GM12865 (cell line): ENCODE results near the gene EPHA4.

Experiments
- DNase-seq: peaks from one replicate; pipeline ENCODE4 v3.0.0; 2010; ENCODE audit warnings: low read depth
- H3K4me3 ChIP-seq: 2 replicates; pipeline ENCODE4 v1.5.1; 2011; ENCODE audit warnings: mild to moderate bottlenecking, low read depth, low read length, control low read depth
- TF ChIP-seq, protein P1 (sequence below): IDR thresholded peaks from 2 replicates; pipeline ENCODE4 v1.5.1; 2011; ENCODE audit warnings: low read length, control low read depth, low read depth, inconsistent platforms; ENCODE audit not compliant: insufficient read depth; ENCODE audit errors: missing control alignments

The EPHA4 gene

DNA sequence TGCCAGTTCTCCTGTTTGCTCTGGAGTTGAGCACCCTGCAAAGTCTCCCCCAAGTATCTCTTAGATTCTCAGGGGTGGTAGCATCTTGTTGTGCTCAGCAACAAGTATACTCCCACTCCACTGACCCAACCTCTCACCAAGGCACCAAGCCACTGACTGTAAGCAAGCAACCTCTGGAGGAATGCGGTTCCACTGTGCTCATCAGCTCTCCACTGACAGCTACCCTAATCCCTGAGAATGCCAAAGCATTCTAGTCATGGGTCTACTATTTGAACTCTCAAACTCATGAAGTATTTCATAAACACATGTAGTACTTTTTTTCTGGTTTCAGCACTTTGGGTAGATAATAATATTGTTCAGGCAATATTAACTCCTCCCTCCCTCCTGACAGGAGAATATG, 170.0 kb downstream of the EPHA4 start:
- no peak for DNase-seq
- no peak overlapping the region for H3K4me3 ChIP-seq
- TF ChIP-seq, protein P1, sequence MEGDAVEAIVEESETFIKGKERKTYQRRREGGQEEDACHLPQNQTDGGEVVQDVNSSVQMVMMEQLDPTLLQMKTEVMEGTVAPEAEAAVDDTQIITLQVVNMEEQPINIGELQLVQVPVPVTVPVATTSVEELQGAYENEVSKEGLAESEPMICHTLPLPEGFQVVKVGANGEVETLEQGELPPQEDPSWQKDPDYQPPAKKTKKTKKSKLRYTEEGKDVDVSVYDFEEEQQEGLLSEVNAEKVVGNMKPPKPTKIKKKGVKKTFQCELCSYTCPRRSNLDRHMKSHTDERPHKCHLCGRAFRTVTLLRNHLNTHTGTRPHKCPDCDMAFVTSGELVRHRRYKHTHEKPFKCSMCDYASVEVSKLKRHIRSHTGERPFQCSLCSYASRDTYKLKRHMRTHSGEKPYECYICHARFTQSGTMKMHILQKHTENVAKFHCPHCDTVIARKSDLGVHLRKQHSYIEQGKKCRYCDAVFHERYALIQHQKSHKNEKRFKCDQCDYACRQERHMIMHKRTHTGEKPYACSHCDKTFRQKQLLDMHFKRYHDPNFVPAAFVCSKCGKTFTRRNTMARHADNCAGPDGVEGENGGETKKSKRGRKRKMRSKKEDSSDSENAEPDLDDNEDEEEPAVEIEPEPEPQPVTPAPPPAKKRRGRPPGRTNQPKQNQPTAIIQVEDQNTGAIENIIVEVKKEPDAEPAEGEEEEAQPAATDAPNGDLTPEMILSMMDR = no peak

DNA sequence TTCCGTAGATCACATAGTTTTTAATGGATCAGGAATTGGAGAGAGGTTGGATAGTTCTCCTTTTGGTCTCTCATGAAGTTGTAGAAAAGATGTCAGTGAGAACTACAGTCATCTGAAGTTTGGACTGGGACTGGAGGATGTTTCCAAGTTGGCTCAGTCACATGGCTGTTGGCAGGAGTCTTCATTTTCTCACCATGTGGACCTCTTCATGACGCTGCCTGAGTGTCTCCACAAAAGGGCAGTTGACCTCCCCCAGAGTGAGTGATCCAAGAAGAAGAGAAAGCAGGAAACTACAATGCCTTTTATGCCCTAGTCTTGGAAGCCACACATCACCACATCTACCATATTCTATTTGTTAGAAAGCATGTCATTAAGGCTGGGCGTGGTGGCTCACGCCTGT, 171.7 kb downstream of the EPHA4 start:
- no peak overlapping the region for H3K4me3 ChIP-seq
- TF ChIP-seq, protein P1 = no peak
- no peak for DNase-seq

DNA sequence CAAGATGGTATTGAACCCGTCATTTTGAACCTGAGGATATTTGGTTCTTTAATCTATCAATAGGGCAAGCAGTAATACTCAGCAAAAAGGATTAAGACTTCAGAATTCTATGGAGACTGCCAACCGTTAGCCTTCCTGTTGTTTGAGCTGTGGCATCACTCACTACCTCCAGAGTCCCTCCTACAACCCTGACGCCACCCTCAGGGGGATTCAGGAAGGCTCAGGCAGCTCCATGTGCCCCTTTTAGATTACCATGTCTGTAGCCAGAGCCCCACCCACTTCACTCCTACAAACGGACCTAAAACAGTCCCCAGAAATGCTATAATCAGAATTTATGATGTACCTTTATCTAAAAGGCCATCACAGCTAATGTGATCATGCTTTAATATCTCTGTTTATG, 172.9 kb downstream of the EPHA4 start:
- no peak overlapping the region for H3K4me3 ChIP-seq
- no peak for DNase-seq
- TF ChIP-seq, protein P1 = no peak

DNA sequence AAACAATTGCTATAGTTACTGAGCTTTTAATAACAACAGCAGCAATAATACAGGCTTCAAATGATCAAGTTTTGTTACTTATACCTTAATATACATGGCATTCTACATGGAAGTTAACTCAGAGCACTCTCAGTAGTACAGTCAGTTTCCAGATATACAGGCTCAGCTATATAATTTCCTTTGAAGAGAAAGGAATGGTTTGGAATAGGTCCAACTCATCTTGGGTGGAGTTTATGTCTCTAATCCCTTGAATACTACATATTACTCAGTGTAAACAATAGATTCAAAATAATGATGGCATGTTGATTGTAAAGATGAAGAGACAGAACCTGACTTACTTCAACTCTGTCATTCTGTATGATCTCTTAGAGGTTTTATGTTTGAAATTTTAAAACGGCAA, 174.9 kb downstream of the EPHA4 start:
- DNase-seq = no peak
- H3K4me3 ChIP-seq = no peak overlapping the region
- TF ChIP-seq, protein P1 = no peak

DNA sequence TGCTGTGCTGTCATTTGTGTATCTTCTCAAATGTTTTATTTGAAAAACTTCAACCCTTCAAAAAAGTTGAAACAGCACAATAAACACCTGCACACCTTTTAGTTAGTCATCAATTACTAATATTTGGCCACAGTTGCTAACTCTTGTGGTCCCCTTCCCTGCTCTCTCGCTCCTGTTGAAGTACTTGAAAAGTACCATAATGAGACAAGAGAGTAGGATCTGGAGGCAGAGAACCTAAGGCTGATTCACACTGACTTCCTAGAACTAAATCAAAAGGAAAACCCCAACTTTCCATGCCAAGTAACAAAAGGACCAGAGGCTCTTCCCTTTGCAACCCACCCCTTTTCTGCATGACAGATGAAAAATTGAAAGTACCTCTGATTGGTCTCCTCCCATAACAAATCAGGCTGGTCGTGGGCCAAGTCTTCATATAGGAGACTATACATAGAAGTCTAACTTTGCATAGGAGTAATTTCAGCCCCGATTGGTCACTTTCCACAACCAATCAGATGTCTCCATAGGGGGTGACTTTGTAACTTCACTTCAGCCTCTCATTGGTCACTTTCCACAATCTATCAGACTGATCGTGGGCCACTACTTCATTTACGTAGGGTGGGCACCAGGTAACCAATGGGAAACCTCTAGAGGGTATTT, 179.7 kb downstream of the EPHA4 start:
- DNase-seq = no peak
- TF ChIP-seq, protein P1 = no peak
- no peak overlapping the region for H3K4me3 ChIP-seq

DNA sequence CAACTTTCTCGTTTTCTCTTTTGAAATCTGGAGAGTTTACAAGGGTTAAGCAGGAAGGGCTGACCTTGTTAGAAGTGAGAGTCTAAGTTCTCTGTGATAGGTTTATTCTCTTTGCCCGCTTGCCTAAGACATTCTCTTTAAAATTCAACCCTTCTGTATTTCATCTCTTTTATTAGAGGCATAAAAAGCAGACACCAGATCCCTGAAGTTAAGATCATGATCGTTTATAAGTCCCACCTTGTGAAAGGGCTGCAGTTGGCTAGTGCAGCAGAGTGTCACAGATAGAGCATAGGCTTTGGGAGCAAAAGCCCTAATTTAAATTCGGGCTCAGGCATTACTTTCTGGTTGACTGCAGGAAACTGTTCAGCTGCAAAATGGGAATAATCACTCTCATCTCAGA, 181.2 kb downstream of the EPHA4 start:
- TF ChIP-seq, protein P1 = no peak
- H3K4me3 ChIP-seq = no peak overlapping the region
- no peak for DNase-seq

DNA sequence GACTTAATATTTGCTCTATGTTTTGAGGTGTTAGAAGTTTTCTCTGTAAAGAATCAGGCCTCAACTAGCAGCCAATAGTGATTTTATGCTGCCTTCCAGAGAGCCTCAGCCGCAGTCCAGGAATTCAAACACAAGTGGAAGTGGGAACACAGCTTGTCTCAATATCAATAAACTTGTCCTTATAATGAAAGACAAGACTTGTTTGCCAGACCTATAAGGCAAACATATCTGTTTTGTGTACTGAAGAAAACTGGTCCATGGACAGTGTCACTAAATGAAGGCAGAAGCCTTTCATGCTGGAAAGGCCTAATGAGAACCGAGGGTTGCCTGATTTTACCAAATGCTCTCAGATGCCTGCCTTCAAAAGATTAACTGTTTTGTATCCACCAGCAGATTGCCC, 182.2 kb downstream of the EPHA4 start:
- no peak for DNase-seq
- no peak overlapping the region for H3K4me3 ChIP-seq
- TF ChIP-seq, protein P1 = no peak
